ENCODE results near the gene CPA5. TPM values are rescaled to one million over a fixed set of nuclear protein-coding genes. Genes with fewer than 3 reads are reported as not detected.

CPA5 gene
- total and polyA plus RNA-seq, 2 of the 8 experiments (the other 6 are each of a cell fraction or from before 2014, with no cell fraction given), result 0.12 TPM; not detected in 1

GRCh38 chr7:130314305-130314704, 30.3 kb upstream of the CPA5 start (continued):
- TF ChIP-seq CHD7 (IDR thresholded peaks at IDR 0.05; ENCODE audit: insufficient replicate concordance, low read length) (no peak), SIRT6 (IDR thresholded peaks at IDR 0.05; ENCODE audit: low read length) (no peak), SP2 (IDR thresholded peaks at IDR 0.05; ENCODE audit: low read length) (no peak), CHD2 (IDR thresholded peaks at IDR 0.05; ENCODE audit: low read length) (no peak), RAD21 (IDR thresholded peaks at IDR 0.05 in 1 of 2, conservative IDR thresholded peaks at IDR 0.05 in 1 of 2; ENCODE audit: low read depth in 2 of 2, low read length in 2 of 2) (no peak), SP1 (IDR thresholded peaks at IDR 0.05; ENCODE audit: low read depth, low read length) (no peak), SP4 (IDR thresholded peaks at IDR 0.05; ENCODE audit: low read length) (no peak), SRF (IDR thresholded peaks at IDR 0.05; ENCODE audit: low read depth, low read length) (no peak), SIN3A (conservative IDR thresholded peaks at IDR 0.05 in 1 of 2, IDR thresholded peaks at IDR 0.05 in 1 of 2; ENCODE audit: low read depth in 1 of 2, low read length in 2 of 2) (no peak), ATF3 (IDR thresholded peaks at IDR 0.05; ENCODE audit: insufficient read depth, low read depth, low read length) (no peak)

Measured in H1 (cell line).